Stimulated activated CD4-positive, alpha-beta T cell treated with anti-CD3 and anti-CD28 coated beads, Interleukin-1b, Interleukin-23, amount 100 ng/mL, for 48 hours (primary cell): ENCODE data around the gene EPB41L3.

Experiments
- DNase-seq: peaks from one replicate; pipeline ENCODE4 v3.0.0-alpha.2; 2020

EPB41L3 gene

DNA sequence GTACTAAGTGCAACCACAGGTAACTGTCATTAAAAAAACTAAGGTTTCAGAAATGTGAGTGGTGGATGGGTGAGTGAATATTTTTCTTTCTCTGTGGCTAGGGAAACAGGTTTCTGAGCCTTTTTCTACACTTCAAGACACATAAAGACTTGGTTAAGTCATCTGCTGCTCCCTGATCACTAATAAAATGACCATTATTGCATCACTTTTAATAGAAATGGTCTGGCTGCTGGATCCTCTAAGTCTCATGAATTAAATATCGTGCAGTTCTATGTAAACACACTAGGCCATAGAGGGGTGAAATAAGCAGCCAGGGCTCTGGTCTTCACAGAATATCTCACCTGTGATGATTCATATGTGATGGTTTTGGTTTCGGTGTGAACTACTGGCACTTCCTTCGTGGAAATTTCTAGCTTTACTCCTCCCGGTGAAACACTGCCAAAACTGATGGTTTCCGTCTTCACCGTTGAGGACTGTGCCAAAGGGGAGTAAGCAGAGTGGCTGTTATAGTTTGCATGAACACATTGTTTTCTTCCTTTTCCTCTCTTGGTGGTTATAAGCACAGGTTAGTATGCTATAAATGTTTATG is 147.8 kb downstream of the EPB41L3 start:
- DNase-seq = no peak

DNA sequence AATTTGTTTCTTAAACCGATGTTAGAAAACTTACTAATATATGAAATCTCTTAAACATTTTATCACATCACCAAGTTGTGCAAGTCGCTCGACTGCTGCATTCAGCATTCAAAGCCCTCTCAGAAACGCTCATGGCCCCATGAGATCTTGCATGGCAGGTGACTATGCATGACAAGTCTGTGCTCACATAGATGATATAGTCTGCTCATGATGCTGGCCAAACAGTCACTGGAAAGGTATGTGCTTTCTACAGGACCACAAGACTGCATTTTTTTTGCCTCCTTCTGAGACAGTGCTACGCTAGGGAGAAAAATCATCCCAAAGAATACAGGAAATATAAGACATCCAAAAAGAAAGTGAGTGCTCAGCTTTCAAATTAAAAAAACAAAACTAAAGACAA is 150.0 kb downstream of the EPB41L3 start:
- DNase-seq = no peak

DNA sequence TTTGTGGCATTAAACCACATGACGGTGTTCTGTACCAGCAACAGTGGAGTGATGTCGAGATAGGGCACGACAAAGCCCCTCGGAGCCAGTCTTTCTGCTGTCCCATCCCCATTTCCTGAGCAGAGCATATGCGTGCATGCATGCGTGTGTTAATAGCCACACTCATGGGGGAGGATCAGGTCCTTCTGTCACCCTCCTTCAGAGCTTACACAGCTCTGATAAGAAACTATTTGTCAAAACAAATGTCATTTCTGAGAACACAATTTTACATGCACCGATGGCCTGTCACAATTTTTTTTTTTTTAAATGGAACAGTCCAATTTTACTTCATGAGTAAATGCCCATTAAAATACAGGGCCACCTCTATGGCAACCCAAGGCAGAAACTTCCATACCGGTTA is 152.4 kb downstream of the EPB41L3 start:
- DNase-seq = no peak

DNA sequence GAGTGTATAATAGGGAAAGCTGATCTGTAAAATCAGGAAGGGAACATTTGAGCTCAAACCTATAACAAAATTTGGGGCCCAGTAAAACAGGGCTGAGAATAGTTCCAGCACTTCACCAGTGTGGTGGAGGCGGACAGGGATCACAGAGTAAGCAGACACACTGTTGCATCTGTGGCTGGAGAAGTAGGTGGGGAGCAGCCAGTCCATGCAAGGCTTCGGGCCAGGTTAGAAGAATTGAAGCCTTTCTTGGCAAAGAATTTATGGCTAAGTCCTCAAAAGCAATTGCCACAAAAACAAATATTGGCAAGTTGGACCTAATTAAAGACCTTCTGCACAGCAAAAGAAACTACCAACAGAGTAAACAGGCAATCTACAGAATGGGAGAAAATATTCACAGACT is 154.4 kb downstream of the EPB41L3 start:
- DNase-seq = no peak

DNA sequence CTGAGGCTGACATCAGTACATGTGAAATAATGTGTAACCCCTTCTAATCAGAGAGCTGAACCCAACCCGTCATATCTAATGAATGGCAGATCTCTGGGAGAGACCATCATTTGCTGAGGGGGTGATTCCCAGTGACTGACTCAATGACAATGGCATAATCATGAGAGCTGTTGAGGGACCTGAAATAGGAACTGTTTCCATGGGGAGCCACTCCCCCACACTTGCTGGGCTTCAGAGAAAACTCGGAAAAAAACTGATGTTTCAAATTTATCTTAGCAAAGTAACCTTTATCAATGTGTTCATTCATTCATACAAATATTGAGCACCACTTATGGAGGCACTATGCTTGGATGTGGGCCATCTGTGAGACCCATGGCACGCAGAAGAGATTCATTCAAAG is 154.9 kb downstream of the EPB41L3 start:
- no peak for DNase-seq

DNA sequence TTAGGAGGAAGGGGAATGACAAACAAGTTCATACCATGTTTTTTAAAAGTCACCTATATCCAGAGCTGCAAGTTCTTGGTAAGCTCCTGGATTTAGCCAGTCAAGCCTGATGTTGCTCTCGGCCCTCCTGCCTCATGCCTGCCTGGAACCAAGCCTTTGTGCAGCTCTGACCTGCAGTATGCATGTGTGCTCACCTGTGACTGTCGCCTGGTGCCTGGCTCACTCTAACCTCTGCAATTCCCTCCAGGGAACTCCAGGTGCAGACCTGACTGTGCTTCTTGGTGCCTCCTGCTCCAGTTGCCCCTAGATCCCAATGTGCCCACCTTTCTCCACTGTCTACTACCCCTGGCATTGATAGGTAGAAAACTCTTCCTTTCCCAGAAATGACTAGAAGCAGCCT is 163.2 kb downstream of the EPB41L3 start:
- no peak for DNase-seq

DNA sequence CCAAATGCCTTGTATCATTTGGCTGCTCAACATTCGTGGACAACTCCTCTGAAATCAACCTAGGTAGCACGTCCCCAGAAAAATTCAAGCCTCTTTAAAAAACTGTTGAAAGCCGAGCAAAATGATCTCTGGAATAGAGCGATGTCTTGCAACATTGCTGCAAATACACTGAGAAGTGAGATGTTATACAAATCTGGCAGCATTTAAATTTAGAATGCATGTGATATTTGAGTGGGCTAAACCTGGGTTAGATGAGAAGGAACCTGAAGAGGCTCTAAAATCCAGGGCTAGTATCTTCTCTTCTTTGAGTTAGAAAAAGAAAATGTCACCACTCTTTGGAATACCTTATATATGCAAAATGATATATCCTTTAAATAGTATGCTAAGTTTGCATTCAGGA is 166.8 kb downstream of the EPB41L3 start:
- DNase-seq = no peak

DNA sequence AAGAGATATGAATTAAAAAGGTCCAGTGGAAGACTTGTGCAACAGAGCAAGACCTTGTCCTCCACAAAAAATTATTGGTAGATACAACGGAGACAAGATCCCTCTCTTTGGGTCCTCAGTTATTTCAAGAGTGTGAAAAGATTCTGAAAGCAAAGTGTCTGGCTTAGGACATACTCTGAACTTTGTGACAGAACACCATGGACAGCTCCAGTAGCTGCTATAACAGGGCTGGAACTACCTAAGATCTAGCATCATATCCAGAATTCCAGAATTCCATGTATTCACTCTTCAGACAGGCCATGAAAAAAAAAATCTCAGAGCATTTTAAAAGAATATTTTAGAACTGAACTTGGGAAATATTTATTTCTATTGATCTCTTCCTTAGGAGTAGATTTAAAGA is 173.5 kb downstream of the EPB41L3 start:
- no peak for DNase-seq

DNA sequence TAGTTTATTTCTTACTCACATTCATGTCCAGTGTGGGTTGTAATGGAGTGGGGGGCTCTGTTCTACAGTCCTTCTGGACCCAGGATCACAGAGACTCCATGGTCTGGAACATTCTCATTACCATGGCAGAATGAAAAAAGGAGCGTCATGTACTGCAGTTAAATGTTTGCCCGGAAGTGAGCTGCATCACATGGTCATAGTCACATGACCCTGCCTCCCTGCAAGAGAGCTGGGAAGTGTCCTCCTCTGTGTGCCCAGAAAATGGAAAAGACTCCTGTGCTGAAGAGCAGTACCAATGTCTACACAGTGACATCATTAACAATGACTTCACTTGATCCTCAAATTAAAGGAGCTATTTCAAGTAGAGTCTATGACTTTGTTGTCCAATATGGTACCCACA is 174.3 kb downstream of the EPB41L3 start:
- no peak for DNase-seq

DNA sequence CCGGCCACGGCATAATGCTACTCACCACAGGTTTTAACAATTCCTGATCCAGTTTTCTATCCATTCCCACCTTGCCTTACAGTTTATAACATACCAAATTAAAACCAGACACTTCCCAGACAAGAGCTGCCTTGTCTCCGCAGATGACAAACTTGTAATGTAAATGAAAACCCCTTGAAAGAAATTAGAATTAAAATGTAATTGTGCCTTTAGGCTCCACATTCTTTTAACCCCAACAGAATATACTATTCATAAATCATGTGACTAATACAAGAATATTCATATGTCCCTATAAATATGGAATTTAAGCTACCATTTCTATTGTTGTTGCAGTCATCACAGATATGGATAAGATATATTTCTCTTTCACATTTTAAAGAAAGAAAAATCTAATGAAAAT is 178.4 kb downstream of the EPB41L3 start:
- DNase-seq = no peak

DNA sequence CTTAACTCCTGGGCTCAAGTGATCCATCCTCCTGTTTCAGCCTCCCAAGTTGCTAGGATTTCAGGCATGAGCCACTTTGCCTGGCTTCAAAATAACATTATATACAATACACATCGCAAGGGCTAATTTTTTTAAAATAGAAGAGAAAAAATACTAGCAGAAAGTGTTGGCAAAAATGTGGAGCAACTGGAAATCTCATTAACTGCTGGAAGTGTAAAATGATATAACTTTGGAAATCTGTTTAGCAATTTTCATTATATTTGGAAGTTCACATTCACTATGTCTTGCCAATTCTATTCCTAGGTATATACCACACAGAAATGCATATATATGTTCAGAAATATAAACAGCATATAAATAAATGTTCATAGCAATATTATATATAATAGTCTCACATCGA is 193.2 kb downstream of the EPB41L3 start:
- no peak for DNase-seq
